Erythroblast (primary cell): ENCODE measurements around the gene UBL3.

ENCODE experiments used
- GATA1 ChIP-seq: IDR thresholded peaks from 2 replicates; pipeline ENCODE4 v1.6.1; 2011; ENCODE audit warnings: low read depth, mild to moderate bottlenecking, control low read depth, low read length, moderate library complexity
- POLR2A ChIP-seq: IDR thresholded peaks from 2 replicates; pipeline ENCODE4 v1.6.1; 2011; ENCODE audit warnings: mild to moderate bottlenecking, low read length

DNA sequence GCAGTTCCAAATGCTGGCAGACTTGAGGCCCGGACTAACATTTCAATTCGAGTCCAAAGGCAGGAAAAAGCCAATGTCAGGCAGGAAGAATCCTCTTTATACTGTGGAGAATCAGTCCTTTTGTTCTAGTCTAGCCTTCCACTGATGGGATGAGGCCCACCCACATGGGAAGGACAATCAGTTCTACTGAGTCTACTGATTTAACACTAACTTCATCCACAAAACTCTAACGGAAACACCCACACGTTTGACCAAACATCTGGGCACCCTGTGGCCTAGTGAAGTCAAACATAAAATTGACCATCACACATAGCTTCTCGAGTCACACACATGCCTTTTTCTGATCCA, 100.3 kb downstream of the UBL3 start:
- TF ChIP-seq POLR2A (no peak), GATA1 (no peak)
